ENCODE measurements around the gene GOLGA6L2.

The GOLGA6L2 gene

GRCh38 chr15:23395832-23396231 lies 51.2 kb downstream of the GOLGA6L2 start:
- H3K27ac ChIP-seq, result no peak overlapping the region
- TF ChIP-seq ZFX (IDR thresholded peaks at IDR 0.05; ENCODE audit: borderline replicate concordance), result no peak
- TF ChIP-seq CTCF (IDR thresholded peaks at IDR 0.05), result no peak

- TF ChIP-seq ZFX (IDR thresholded peaks at IDR 0.05; ENCODE audit: borderline replicate concordance), result no peak
- no peak for TF ChIP-seq CTCF (IDR thresholded peaks at IDR 0.05)
- H3K27ac ChIP-seq, result no peak overlapping the region
Measured at GRCh38 chr15:23395030-23395692, 51.9 kb downstream of the GOLGA6L2 start.

Measured in 22Rv1 (cell line).